NK-92 (cell line): ENCODE data around the gene MYCBP2.
"Not testable (repeated sequence)": the region's sequence is repeated elsewhere in the genome, so short reads cannot be mapped to it uniquely, and the experiment has no call there.

Source experiments
- DNase-seq: peaks from one replicate; lab custom pipeline; 2025; ENCODE audit not compliant: unreplicated experiment; lab: John Stamatoyannopoulos, UW

The MYCBP2 gene

DNA sequence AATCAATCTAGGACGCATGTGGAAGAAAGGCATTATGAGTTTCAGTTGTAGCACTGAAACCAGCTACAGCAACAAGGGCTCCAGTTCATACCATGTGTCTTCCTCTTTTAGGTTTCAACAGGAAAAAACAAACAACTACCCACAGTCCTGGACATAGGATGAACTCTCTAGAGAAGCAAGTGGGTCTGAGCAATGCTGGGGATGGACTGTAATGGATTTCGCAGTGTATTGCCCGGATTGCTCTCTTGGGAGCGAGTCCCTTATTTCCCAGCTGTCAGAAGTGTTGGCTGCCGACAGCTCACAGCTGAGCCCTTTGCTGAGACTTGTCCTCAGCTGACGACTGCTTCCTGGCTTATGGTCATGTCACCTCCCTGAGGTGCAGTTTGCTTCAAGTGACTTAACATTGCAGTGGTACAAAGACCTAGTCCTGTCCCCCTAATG lies 12.1 kb upstream of the MYCBP2 start:
- DNase-seq, result no peak

- no peak for DNase-seq
These were observed 11.4 kb upstream of the MYCBP2 start for GRCh38 chr13:77338329-77338728.

DNA sequence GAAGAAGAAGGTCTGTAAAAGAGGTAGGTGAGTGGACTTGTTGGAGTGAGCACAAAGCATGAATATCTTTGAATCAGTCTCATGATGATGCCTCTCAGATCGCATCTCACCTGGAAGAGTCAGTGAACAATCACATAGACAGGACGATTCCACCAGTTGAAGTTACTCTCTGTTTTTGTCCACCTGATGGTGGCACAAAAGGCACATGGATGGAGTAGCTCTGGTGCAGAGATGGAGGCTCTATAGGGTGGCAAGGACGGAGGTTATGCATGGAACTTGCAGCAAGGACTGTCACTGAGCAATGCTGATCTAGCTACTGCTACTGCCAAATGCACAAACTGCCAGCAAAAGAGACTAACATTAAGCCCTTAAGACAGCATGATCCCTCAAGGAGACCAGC lies 10.3 kb upstream of the MYCBP2 start:
- DNase-seq, result no peak

- DNase-seq, result no peak
These were observed 8.6 kb upstream of the MYCBP2 start for GRCh38 chr13:77335543-77335942.

DNA sequence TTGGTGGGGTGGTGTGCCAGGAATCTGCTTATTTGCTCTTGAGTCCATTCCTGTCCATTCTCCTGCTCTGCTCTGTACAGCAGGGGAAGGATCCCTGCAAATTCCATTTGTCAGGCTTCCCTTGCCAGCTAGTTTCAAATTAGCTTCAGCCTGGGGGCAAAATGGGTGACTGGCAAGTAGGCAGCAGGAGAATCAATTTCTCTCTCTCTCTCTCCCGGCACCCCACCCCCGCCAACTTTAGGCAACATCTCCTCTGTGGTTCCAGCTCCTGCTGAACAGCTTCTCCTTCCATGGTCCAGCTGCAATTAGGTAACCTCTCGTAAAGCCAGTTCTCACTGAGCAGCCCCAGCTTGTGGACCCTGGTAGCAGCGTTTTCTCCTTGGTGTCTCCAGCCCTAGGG lies 6.7 kb upstream of the MYCBP2 start:
- no peak for DNase-seq

- no peak for DNase-seq
These were observed 4.5 kb upstream of the MYCBP2 start for GRCh38 chr13:77331421-77331820.

- DNase-seq, result no peak
These were observed 3.2 kb upstream of the MYCBP2 start for GRCh38 chr13:77329911-77330584.

DNA sequence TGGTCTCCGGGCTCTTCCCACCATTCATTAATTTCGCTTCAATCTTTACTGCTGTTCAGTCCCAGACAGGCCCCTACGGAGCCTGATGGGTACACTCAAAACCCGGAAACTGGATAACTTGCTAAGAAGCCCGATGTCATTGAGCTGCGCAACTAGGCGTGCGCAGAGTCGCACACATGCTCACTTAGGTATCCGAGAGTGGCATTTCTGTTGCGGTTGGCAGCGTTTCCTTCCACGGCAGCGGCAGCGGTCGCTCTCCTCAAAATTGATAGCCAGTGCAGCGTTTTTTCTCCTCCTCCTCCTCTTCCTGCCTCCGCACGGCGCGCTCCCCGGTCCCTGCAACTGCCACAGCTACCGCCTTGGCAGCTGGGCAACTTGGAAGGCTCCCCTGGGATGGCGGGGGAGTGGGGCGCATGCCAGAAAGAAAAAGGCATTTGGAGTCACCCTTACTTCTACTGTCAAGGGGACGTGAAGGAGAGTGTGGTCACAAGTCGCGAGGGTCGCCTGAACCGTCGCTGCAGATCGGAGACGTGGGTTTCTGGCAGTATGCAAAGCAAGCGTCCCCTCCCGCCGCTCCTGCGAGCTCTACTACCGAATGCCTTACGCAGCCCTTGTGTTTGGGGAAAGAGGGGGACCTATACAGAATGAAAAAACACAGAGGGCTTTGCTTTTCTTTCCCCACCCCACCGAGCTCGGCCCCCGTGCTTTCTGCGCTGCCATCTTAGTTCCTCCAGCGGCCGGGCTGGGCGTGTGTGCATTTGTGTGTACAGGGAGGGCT lies 2.4 kb upstream of the MYCBP2 start:
- DNase-seq, result peak; percentile 45

DNA sequence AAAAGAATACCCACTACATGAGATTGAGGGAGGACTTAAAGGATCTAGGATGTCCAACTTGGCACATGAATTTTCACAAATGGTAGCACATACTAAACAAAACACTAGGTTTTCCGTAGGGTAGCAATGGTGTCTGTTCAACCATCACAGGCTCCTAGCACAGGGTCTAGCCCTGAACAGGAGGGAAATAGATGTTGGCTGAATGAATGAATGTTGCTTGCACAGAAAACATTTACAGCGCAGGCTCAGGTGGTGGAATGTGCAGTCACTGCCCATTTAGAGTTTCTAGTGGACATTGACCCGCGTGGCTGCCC lies 1.9 kb upstream of the MYCBP2 start:
- DNase-seq, result no peak

DNA sequence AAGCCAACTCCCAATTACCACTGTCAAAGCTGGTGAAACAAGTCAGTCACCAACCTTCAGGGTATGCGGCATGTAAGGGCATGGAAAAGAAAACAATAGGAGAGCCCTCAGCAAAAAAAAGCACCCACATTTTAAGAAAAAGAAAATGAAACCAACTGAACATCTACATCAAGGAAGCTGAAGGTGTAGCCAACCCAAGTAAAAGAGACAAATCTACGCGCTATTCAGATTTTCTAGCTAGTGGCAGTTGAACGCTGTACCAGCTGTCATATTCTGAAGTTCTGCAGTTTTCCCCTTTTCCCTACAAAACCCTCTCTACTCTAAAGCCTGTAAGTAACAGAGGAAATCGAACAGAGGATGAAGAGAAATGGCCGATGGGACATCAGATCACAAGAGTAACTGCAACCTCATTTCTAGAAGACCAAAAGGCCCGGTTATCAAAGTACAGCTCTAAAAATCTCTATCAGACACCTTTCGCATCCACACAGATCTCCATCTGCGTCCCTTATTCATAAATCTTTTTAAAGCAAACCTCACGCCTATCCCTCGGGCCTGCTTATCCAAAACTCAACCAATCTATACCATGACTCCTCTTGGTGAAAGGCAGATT lies 1.4 kb downstream of the MYCBP2 start:
- DNase-seq, result no peak

- no peak for DNase-seq
These were observed 3.0 kb downstream of the MYCBP2 start for GRCh38 chr13:77323858-77324257.

DNA sequence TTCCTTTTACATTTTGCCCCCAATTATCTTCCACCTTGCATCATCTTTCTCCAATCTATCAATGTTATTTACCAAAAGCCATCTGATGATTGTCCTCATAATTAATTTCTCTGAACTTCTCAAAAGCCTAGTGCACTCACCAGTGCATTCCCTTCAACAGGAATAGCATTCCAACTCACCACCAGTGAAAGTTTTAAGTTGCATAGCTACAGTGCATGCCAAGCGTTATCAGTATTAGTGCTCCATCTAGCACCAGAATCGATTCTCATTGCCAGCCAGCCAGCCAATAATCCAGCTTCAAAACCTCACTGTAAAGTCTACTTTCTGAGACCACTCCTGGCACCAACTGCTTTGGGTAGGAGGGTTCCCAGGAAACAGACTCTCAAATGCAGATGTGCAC lies 7.4 kb downstream of the MYCBP2 start:
- no peak for DNase-seq

DNA sequence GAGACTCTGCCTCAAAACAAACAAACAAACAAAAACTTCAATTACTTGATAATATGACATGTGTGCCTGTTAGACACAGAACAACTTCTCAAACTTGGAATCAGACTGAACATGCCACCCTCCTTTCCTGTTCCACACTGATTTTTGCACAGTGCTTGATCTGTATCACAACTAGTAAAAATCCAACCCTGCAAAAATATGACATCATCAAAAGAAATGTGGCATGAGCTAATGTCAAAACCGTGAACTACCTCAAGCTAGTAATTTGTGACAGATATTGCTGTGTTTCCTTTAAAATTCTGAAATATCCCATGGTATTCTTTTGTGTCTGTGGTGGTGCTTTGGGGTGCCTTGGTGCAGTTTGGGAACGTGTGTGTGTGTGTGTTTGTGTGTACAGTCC lies 8.2 kb downstream of the MYCBP2 start:
- no peak for DNase-seq

GRCh38 chr13:77316430-77316829 lies 10.5 kb downstream of the MYCBP2 start:
- DNase-seq, result no peak

DNA sequence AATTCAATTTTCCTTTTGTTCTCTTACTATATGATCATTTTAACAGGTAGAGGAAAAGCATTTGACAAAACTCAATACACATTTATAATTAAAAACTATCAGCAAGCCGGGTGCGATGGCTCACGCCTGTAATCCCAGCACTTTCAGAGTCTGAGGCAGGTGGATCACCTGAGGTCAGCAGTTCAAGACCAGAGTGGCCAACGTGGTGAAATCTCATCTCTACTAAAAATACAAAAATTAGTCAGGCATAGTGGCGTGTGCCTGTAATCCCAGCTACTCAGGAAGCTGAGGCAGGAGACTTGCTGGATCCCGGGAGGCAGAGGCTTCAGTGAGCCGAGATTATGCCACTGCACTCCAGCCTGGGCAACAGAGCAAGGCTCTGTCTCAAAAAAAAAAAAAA lies 11.4 kb downstream of the MYCBP2 start:
- DNase-seq, result not testable (repeated sequence)

- DNase-seq, result no peak
These were observed 13.0 kb downstream of the MYCBP2 start for GRCh38 chr13:77313923-77314322.

GRCh38 chr13:77312311-77312710 lies 14.6 kb downstream of the MYCBP2 start:
- no peak for DNase-seq

- no peak for DNase-seq
These were observed 16.2 kb downstream of the MYCBP2 start for GRCh38 chr13:77310579-77311279.

- DNase-seq, result no peak
These were observed 16.7 kb downstream of the MYCBP2 start for GRCh38 chr13:77310161-77310560.

DNA sequence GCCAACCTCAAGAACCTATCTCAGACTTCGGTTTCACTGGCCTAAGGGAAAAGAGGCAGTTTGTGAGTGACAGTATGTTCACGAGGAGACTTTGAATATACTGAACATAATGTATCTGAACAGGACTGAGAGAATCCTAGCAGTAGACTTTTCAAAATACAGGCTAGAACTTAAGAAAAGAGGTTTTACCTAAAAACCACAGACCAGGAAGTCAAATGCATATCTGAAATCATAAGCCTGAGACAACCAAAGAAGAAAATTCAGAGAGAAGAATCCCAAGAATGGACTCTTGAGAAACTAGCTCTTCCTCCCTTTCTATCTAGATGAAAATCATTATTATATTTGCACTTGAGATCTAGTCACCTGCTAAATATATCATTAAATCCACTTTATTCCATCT lies 17.6 kb downstream of the MYCBP2 start:
- DNase-seq, result no peak

DNA sequence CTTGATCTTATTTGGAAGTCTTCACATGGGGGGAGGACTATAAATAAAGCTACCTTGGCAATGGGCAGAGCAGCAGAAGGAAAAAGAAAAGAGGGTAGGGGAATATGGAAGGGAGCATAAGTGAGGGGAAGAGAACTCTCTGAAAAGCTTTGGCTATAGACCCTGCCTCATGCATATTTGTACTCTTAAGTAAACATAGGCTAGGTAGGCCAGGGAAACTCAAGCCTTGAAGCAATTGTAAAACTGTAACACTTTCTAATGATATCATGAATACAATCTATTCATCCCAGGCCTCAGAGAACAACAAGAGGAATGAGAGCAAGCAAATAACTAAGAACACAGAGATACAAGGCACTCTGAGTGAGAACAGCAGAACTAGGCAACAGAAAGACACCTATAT lies 20.4 kb downstream of the MYCBP2 start:
- no peak for DNase-seq

GRCh38 chr13:77305266-77305665 lies 21.6 kb downstream of the MYCBP2 start:
- DNase-seq, result no peak
